8988T (cell line): ENCODE results near the gene AHCY.
"Not testable (repeated sequence)": the region's sequence is repeated elsewhere in the genome, so short reads cannot be mapped to it uniquely, and the experiment has no call there.

Experiments used
- DNase-seq: peaks from one replicate; pipeline ENCODE4 v3.0.0; 2011

Gene AHCY

DNA sequence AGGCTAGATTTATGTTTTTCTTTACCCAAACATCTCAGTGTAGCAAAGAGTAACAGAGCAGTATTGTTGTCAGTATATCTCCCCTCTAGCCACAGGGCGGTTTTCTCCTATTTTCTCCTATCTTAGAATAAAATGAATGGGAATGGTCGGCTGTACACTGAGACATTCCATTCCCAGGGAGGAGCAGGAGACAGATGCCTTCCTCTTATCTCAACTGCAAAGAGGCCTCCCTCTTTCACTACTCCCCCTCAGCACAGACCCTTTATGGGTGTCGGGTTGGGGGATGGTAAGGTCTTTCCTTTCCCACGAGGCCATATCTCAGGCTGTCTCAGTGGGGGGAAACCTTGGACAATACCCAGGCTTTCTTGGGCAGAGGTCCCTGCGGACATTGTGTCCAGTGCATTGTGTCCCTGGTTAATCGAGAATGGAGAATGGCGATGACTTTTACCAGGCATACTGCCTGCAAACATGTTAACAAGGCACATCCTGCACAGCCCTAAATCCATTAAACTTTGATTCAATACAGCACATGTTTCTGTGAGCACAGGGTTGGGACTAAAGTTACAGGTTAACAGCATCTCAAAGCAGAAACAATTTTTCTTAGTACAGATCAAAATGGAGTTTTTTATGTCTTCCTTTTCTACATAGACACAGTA, 50.6 kb downstream of the AHCY start:
- DNase-seq, result not testable (repeated sequence)

DNA sequence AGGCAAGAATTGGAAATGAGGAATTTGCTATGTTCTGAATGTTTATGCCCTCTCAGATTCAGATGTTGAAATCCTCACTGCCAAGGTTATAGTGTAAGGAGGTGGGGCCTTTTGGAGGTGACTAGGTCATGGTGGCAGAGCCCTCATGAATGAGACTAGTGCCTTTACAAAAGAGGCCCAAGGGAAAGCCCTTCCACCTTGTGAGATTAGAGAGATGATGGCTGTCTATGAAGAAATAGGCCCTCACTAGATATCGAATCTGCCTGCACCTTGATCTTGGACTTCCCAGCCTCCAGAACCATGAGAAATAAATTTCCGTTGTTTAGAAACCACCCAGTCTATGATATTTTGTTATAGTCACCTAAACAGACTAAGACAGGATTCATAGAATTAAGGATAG, 51.5 kb downstream of the AHCY start:
- no peak for DNase-seq

DNA sequence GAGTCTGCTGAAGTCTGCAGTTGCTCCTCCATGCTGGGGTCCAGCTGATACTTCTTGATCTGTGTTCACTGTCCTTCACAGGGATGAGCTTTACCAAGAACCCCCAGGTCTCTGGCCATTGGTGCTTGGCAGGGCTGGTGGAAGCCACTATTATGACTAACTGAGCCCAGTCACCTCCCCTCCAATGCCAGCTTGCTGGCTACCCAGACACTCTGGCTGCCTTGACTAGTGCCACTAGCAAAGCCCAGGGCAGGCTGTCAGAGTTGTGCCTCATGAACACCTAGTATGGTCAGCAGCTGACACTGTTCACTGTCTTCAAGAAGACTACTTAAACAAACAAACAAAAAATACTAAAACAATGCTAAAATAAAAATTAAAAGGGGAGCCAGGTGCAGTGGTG, 53.1 kb downstream of the AHCY start:
- no peak for DNase-seq

DNA sequence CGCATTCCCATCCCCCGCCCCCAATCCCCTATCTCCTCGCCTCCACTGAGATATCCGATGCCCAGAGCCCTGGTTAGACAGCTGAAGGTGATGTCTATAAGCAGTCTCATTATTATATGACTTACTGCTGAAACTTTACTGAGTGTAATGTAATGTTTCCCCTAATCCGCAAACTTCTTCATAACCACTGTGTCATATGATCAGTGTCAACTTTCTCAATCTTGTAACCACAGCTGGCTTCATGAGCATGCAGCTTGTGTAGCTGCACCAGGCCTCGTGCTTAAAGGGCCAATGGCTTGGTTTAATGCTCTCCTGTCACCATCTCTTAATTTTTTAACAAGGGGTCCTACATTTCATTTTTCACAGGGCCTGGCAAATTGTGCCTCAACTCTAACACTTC, 53.9 kb downstream of the AHCY start:
- no peak for DNase-seq

DNA sequence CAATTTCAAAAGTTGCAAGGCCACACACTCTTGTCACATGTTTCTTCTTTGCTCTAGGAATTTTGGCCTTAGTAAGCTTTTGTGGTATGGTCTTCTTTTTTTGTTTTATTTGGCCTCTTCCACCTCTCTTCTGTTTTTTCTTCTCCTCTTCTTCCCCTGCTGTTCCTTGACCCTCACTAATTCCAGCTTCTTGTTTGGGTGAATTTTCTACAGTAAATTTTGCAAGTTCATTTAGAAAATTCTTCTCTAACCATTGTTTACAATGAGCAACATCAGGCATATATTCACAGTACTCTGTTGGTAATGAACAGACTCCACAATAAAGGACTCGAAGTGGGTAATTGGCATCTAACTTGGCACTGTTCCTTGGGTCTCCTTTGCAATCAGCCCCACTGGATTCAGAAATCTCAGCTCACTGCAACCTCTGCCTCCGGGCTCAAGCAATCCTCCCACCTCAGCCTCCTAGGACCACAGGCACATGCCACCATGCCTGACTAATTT, 57.0 kb downstream of the AHCY start:
- DNase-seq, result no peak

DNA sequence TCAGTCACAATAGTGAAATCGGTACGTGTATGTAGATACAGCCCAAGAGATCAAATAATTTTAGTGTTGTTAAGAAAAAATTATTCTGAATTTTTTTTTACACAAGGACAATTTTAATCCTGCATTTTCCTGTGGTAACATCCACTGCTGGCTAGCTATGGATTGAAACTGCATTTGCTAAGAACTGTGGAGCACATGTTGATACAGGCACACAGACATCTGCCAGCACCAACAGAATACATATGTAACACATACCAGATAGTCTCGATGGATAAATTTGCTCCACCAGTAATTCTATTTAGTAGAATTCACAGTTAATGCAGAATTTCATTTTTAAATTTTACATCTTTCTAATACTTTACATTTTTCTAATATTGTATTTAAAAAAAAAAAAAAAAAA, 59.8 kb downstream of the AHCY start:
- no peak for DNase-seq

DNA sequence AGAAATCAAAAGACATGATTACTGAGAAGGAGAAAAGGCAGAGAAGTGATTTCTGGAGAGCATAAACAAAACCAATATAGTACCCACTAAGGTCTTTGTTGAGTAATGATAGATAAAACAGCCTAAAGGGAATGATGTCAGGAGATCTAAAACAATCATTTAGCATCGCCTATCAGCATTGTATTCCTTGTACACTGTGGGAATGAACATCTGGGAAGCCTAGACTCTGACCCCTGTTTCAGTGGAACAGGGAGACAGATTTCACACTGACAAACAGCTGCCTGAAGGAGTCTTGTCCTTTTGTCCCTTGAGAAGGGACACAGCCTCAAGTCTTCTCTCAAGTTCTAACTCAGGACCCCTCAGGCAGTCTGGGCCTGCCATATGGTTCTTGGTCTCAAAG, 60.3 kb downstream of the AHCY start:
- no peak for DNase-seq

DNA sequence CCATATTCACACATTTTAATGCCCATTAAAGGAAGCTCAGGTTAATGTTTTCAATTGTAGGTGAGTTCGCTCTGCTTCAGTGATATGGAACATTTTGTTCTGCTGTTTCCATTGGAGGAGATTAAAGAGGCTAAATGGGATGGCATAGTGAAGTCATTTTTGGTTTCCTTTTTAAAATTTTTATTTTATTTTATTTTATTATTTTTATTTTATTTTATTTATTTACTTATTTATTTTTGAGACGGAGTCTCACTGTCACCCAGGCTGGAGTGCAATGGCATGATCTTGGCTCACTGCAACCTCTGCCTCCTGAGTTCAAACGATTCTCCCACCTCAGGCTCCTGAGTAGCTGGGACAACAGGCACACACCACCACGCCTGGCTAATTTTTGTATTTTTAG, 61.1 kb downstream of the AHCY start:
- not testable (repeated sequence) for DNase-seq

DNA sequence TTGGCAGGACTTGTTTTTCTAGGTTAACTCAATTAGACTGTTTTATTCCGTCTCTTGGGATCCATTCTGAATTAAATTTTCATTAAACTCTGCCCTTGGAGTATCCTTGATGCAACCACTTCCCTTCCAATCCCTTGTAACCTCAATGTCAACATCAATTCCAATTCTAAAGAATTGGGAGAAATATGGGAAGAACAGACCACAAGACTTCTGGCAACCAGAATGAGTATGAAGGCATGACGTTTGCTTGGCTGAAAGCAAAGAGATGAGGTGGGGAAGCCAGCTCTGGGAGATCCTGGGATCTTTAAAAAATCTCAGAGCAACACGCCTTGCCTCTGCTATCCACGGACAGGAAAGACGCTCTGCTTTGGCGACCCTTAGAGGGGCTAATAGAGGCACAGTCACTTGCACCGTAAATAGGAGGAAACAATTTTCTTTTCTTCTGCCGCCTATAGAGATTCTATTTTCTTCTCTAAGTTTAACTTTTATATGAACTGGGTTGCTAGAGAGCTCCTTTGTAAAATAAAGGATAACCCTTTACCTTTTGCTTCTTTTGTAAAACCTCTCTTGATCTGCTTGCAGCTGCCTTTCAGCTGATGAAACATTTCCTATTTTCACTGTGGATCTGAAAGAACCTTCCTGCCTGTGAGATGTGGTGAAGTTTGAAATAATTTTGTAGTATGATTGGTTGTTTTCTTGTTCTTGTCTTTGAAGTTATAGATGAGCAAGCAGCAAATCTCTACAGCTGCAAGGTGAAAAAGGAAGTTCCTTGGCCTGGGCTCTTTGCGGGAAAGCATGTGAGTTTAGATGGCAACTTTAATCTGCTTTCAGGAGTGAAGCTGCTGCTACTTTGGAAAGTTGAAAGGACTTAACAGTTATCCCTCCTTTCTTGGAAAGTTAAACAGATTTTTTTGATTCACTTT, 62.2 kb downstream of the AHCY start, which contains the start of gene ASIP:
Gene ASIP (plus strand): TSS at position 731 of the 923 bp plus-strand sequence. CDS start 18,952 bp downstream, outside the sequence.
- DNase-seq, result no peak

DNA sequence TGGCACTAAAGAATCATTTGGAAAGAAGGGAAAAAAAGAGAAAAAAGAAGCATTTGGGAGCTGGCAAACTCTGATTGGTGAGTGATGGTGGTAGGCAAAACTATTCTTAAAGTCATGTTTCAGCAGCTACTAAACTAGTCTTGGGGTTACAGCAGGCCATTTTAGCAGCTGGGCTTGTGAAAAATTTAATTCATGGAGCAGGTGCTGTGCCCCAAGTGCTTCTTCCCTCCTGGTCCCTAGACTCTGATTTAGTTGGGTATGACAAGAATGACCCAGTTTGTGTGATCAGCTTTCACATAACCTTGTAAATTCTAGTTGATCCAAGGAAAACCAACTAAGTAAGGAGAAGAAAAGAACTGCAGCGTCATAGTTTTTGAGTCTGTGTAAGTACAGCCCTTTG, 63.0 kb downstream of the AHCY start:
- no peak for DNase-seq

DNA sequence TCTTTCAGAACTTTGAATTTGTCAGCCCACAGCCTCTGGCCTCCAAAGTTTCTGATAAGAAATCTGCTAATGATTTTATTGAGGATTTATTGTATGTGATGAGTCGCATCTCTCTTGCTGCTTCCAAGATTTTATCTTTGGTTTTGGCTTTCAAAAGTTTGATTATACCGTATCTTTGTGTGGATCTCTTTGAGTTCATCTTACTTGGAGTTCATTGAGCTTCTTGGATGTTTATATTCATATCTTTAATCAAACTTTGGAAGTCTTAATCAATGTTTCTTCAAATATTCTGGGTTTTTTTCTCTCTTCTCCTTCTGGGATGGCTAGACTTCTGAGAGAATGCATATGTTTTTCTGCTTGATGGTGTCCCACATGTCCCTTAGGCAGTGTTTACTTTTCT, 65.2 kb downstream of the AHCY start:
- DNase-seq, result no peak

DNA sequence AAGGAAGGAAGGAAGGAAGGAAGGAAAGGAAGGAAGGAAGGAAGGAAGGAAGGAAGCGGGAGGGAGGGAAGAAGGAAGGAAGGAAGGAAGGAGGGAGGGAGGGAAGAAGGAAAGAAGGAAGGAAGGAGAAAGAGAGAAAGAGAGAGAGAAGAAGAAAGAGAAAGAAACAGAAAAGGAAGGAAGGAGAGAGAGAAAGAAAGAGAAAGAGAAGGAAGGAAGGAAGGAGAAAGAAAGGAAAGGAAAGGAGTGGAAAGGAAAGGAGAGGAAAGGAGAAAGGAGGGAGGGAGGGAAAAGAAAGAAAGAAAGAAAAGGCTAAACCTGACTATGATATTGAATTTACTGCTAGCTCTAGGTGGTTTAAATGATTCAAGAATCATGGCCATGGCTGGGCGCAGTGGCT, 67.3 kb downstream of the AHCY start:
- DNase-seq, result no peak

DNA sequence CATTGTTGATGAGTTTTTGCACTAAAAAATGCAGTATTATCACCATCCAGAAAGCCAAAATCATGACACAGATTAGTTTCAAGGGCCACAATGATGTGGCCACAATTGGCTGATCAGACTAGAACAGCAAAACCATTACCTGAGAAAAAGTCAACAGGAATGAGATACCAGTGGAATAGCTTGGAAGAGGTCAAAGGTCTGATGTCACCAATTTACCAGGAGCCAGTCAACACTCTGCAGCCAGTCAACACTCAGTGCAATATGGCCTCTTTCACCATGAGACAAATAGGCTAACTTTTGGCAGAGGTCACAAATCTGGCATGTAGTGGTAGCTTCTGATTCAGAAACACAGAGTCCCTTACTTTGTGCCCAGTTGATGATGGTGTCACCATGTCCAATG, 69.5 kb downstream of the AHCY start:
- no peak for DNase-seq

DNA sequence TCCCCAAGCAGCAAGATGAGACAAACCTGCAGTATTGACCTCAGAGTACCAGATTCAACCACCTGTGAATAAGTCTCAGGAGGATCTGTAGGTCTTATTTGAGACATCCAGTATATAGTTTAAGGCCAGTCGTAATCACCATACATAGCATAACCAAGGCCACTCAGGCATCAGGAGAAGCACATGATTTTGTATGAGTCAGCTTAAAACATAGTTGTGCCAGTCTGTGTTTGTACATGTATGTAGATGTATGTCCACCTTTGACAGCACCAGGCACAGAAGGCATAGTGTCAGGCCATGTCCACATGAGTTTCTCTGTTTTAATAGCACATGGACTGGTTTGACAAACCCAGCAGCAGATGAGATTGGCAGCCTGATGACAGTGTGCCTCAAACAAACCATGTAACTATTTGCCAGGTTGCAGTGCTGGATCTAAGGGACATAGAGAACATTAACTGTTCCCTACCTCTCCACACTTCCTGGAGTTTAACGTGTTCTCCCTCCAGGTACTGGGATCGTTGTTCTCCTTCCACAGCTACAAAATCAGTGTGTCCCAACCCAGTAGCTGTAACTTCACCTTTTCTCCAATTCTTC, 70.6 kb downstream of the AHCY start:
- DNase-seq, result no peak

DNA sequence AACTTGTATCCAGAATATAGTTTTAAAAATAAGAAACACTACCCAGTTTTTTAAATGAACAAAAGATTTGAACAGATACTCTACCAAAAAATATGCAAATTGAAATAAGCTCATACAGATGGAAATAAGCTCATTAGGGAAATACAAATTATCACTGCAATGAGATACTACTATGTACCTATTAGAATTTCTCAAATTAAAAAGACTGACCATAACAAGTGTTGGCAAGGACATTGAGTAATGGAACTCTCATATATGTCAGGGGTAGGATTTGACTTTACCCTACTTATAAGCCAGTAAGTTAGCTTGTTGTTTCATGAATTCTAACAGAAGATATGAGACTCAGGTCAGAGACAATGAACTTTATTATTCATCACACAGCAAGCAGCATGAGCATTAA, 71.5 kb downstream of the AHCY start:
- no peak for DNase-seq
